T-helper 1 cell treated with Interleukin-12 subunit alpha and Interleukin-12 subunit beta and Interleukin-4 antibody, amounts not matched to agents 30 μg/mL and 1 μg/mL, for 36 hours (primary cell): ENCODE results near the gene VAT1L.
"Not testable (repeated sequence)": the region's sequence is repeated elsewhere in the genome, so short reads cannot be mapped to it uniquely, and the experiment has no call there.

Experiments used
- H3K27ac Mint-ChIP-seq: one replicate; pipeline ENCODE4 v1.8.0; 2021; ENCODE audit warnings: mild to moderate bottlenecking, mixed read lengths
- H3K27me3 Mint-ChIP-seq: one replicate; pipeline ENCODE4 v1.8.0; 2021; ENCODE audit warnings: low read depth, mixed read lengths
- H3K36me3 Mint-ChIP-seq: one replicate; pipeline ENCODE4 v1.8.0; 2021; ENCODE audit warnings: low read depth, mixed read lengths
- H3K4me1 Mint-ChIP-seq: one replicate; pipeline ENCODE4 v1.8.0; 2021; ENCODE audit warnings: low read depth, mixed read lengths
- H3K4me3 Mint-ChIP-seq: one replicate; pipeline ENCODE4 v1.8.0; 2021; ENCODE audit warnings: mild to moderate bottlenecking, moderate library complexity, mixed read lengths
- H3K9me3 Mint-ChIP-seq: one replicate; pipeline ENCODE4 v1.8.0; 2021; ENCODE audit warnings: mixed read lengths

VAT1L gene

DNA sequence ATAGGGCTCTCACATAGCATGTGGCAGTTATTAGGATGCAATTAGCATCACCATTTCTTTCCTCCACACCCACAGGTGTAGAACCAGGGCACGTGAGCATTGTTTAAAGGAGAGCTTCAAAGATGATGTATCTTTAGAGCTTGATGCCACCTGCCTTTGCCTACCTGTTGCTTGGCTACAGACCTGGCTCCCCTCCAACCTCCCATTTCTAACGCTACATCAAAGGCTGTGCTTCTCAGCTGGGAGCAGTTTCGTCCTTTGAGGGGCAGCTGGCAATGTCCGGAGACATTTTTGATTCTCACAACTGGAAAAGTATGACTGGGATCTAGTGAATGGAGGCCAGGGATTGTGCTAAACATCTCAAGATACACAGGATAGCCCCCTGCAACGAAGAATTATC lies 155.4 kb downstream of the VAT1L start:
- H3K27ac Mint-ChIP-seq, result no peak overlapping the region

DNA sequence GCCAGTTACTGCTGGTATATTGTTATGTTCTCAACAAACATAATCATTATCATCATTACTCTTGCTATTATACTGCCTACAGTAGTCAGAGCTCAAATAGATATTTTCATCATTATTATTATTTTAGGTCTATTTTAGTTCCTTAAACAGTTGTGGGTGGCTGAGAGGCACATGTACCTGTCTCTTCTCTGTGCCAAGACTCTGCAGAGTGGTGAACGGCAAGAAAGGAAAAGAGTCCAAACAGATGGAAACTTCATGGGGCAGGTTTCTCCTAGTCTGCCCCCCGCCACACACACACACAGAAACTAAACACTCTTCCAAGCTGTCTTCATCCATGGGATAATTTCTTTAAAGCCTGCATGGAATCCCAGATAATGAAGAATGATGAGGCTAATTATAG lies 156.3 kb downstream of the VAT1L start:
- H3K36me3 Mint-ChIP-seq, result no peaks in the 10 kb centered on the region
- H3K4me3 Mint-ChIP-seq, result no peak overlapping the region
- H3K27ac Mint-ChIP-seq, result no peak overlapping the region
- H3K9me3 Mint-ChIP-seq, result no peaks in the 10 kb centered on the region
- H3K27me3 Mint-ChIP-seq, result no peaks in the 10 kb centered on the region
- no peaks in the 10 kb centered on the region for H3K4me1 Mint-ChIP-seq

More for the DNA sequence above, 155.4 kb downstream of the VAT1L start:
- H3K27me3 Mint-ChIP-seq, result no peaks in the 10 kb centered on the region
- H3K4me1 Mint-ChIP-seq, result no peaks in the 10 kb centered on the region
- no peak overlapping the region for H3K4me3 Mint-ChIP-seq
- no peaks in the 10 kb centered on the region for H3K9me3 Mint-ChIP-seq
- H3K36me3 Mint-ChIP-seq, result no peaks in the 10 kb centered on the region

GRCh38 chr16:77945126-77945525 lies 156.8 kb downstream of the VAT1L start:
- Mint-ChIP-seq H3K4me3 (no peak overlapping the region), H3K27me3 (no peaks in the 10 kb centered on the region), H3K9me3 (no peaks in the 10 kb centered on the region), H3K4me1 (no peaks in the 10 kb centered on the region), H3K36me3 (no peaks in the 10 kb centered on the region), H3K27ac (no peak overlapping the region)

- no peaks in the 10 kb centered on the region for H3K27me3 Mint-ChIP-seq
- H3K36me3 Mint-ChIP-seq, result no peaks in the 10 kb centered on the region
- no peak overlapping the region for H3K27ac Mint-ChIP-seq
- no peak overlapping the region for H3K4me3 Mint-ChIP-seq
- no peaks in the 10 kb centered on the region for H3K9me3 Mint-ChIP-seq
- no peaks in the 10 kb centered on the region for H3K4me1 Mint-ChIP-seq
These were observed 158.5 kb downstream of the VAT1L start for GRCh38 chr16:77946823-77947222.

- H3K27me3 Mint-ChIP-seq, H3K4me1 Mint-ChIP-seq, H3K36me3 Mint-ChIP-seq, H3K27ac Mint-ChIP-seq, H3K9me3 Mint-ChIP-seq, H3K4me3 Mint-ChIP-seq: not testable (repeated sequence)
These were observed 159.2 kb downstream of the VAT1L start for GRCh38 chr16:77947590-77947989.

DNA sequence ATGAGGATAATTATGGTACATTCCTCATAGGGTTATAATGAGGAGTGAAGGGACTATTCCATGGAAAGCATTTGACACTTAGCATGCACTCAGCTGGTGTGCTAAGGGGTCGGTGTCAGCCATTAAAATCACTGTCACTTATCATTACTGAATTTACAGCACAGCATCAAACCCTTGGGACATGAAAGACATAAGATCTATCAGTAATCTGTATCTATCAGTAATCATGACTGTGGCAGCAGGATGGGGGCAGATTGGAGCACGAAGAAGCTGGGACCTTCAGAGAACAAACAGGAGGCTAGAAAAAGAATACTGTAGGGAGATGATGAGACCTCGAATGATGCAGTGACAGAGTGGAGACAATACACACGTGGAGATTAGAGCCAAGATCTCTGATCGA lies 160.5 kb downstream of the VAT1L start:
- no peaks in the 10 kb centered on the region for H3K9me3 Mint-ChIP-seq
- no peaks in the 10 kb centered on the region for H3K36me3 Mint-ChIP-seq

GRCh38 chr16:77949445-77949844 lies 161.1 kb downstream of the VAT1L start:
- H3K27ac Mint-ChIP-seq, result no peak overlapping the region
- no peaks in the 10 kb centered on the region for H3K27me3 Mint-ChIP-seq
- no peak overlapping the region for H3K4me3 Mint-ChIP-seq
- no peaks in the 10 kb centered on the region for H3K9me3 Mint-ChIP-seq
- H3K4me1 Mint-ChIP-seq, result no peaks in the 10 kb centered on the region
- no peaks in the 10 kb centered on the region for H3K36me3 Mint-ChIP-seq

More for the DNA sequence above, 160.5 kb downstream of the VAT1L start:
- Mint-ChIP-seq H3K4me1 (no peaks in the 10 kb centered on the region), H3K27me3 (no peaks in the 10 kb centered on the region), H3K4me3 (no peak overlapping the region), H3K27ac (no peak overlapping the region)

- H3K4me1 Mint-ChIP-seq, result no peaks in the 10 kb centered on the region
- no peak overlapping the region for H3K4me3 Mint-ChIP-seq
- H3K9me3 Mint-ChIP-seq, result no peaks in the 10 kb centered on the region
- no peaks in the 10 kb centered on the region for H3K36me3 Mint-ChIP-seq
- no peak overlapping the region for H3K27ac Mint-ChIP-seq
- no peaks in the 10 kb centered on the region for H3K27me3 Mint-ChIP-seq
These were observed 163.4 kb downstream of the VAT1L start for GRCh38 chr16:77951788-77952187.

DNA sequence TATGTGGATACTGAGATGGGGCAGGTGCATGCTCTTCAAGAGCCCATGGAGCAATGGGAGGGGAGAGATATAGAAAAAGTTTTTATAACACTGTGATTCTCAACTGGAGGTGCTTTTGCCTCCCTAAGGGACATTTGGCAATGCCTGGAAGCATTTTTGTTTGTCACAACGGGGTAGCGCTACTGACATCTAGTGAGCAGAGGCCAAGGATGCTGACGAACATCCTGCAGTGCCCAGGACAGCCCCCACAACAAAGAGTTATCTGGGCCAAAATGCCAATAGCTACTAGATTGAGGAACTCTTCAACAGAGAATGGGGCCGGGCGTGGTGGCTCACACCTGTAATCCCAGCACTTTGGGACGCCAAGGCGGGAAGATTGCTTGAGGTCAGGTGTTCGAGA lies 166.8 kb downstream of the VAT1L start:
- H3K4me1 Mint-ChIP-seq, result no peaks in the 10 kb centered on the region
- H3K9me3 Mint-ChIP-seq, result no peaks in the 10 kb centered on the region
- no peak overlapping the region for H3K27ac Mint-ChIP-seq
- no peaks in the 10 kb centered on the region for H3K36me3 Mint-ChIP-seq
- no peak overlapping the region for H3K4me3 Mint-ChIP-seq
- no peaks in the 10 kb centered on the region for H3K27me3 Mint-ChIP-seq

GRCh38 chr16:77956231-77956630 lies 167.9 kb downstream of the VAT1L start:
- H3K9me3 Mint-ChIP-seq, result no peaks in the 10 kb centered on the region
- H3K27ac Mint-ChIP-seq, result no peak overlapping the region
- H3K27me3 Mint-ChIP-seq, result no peaks in the 10 kb centered on the region
- H3K4me1 Mint-ChIP-seq, result no peaks in the 10 kb centered on the region
- H3K4me3 Mint-ChIP-seq, result no peak overlapping the region
- H3K36me3 Mint-ChIP-seq, result no peaks in the 10 kb centered on the region

GRCh38 chr16:77960766-77961165 lies 172.4 kb downstream of the VAT1L start:
- H3K27me3 Mint-ChIP-seq, result peaks cover 4% of the 10 kb centered on the region
- H3K36me3 Mint-ChIP-seq, result no peaks in the 10 kb centered on the region
- H3K4me1 Mint-ChIP-seq, result no peaks in the 10 kb centered on the region
- no peaks in the 10 kb centered on the region for H3K9me3 Mint-ChIP-seq
- no peak overlapping the region for H3K4me3 Mint-ChIP-seq
- H3K27ac Mint-ChIP-seq, result no peak overlapping the region

DNA sequence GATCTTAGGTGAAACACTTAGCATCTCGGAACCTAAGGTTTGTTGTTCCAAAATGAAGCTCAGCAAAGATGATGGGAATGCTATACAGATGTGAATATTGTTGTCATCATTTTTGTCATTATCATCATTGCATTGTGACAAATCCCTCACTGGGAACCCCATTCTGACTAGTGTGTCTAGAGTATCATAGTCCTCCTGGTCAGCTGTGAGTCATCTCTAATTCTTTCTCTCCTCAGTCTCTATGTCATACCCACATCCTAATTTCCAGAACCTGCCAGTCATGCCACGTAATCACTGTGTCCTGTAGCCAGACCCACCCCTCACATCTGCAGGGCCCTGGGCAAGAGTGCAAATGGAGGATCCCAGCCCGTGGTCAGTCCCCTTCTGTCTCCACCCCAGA lies 173.4 kb downstream of the VAT1L start:
- no peak overlapping the region for H3K4me3 Mint-ChIP-seq
- no peaks in the 10 kb centered on the region for H3K9me3 Mint-ChIP-seq
- H3K36me3 Mint-ChIP-seq, result no peaks in the 10 kb centered on the region
- peaks cover 7% of the 10 kb centered on the region for H3K27me3 Mint-ChIP-seq
- no peak overlapping the region for H3K27ac Mint-ChIP-seq
- H3K4me1 Mint-ChIP-seq, result no peaks in the 10 kb centered on the region

- Mint-ChIP-seq H3K4me1 (no peaks in the 10 kb centered on the region), H3K27me3 (peaks cover 7% of the 10 kb centered on the region), H3K9me3 (no peaks in the 10 kb centered on the region), H3K27ac (no peak overlapping the region), H3K36me3 (no peaks in the 10 kb centered on the region), H3K4me3 (no peak overlapping the region)
These were observed 174.3 kb downstream of the VAT1L start for GRCh38 chr16:77962689-77963088.

DNA sequence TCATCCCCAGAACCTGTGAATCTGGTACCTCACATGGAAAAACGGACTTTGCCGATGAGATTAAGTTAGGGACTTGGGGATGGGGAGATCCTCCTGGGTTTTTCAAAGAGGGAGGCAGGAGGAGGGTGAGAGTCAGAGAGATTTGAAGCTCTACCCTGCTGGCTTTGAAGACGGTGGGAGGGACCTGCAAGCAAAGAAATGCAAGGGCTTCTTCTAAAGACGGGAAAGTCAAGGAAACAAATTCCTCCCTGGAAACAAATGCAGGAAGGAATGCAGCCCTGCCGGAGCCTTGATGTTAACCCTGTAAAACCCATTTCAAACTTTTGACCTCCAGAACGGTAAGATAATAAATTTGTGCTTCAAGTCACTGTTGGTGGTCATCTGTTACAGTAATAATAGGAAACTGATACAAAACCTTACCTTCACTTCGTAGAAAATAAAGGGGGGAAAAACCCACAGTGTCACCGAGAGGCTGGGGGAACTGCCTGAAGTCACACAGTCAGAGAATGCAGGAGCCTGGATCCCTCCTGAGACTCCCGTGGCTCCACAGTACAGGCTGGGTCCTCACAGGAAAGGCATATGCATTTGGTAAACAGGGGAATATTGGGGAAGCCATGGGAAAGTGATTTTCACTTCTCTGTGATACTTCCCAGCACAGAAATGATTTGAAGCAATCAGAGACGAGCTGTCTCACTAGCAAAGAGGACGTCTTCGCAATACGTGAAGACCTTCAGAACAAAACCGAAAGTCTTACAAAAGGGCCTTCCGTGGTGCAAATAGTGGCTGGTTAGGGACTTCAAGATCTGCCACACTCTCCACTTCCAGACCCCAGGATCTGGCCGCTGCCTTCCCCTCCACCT lies 175.1 kb downstream of the VAT1L start:
- Mint-ChIP-seq H3K4me1 (no peaks in the 10 kb centered on the region), H3K27ac (no peak overlapping the region), H3K4me3 (no peak overlapping the region), H3K36me3 (no peaks in the 10 kb centered on the region), H3K9me3 (no peaks in the 10 kb centered on the region), H3K27me3 (peaks cover 7% of the 10 kb centered on the region)

DNA sequence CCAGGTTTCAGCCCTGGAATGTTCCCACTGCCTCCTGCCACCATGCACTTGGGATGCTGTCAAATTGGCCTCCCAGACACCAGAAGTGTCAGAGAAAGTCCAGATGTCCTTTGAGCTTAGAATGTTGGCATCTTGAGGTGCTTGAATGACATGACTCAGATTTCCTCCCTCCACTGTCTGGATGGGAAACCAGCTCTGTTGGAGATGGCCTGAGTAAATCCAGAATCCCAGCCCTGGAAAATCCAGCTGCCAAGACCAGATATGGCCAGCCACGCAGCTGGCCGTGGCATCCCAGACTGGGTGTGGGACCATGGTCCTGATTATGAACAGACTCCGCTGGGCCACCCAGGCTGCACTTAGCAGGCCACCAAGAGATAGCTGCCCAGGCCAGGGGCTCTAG lies 177.0 kb downstream of the VAT1L start:
- Mint-ChIP-seq H3K4me3 (no peak overlapping the region), H3K4me1 (no peaks in the 10 kb centered on the region), H3K9me3 (no peaks in the 10 kb centered on the region), H3K36me3 (no peaks in the 10 kb centered on the region), H3K27me3 (peaks cover 7% of the 10 kb centered on the region), H3K27ac (no peak overlapping the region)
